Adipocyte (in vitro differentiated cells): ENCODE data around the gene PDXK.

Experiments
- DNase-seq: peaks from one replicate; pipeline ENCODE4 v3.0.0-alpha.2; 2015; ENCODE audit warnings: low read depth
- H3K27me3 ChIP-seq: replicated peaks from 2 replicates; pipeline ENCODE4 v1.7.0; 2013; ENCODE audit warnings: mild to moderate bottlenecking, low read length, moderate library complexity; ENCODE audit not compliant: control insufficient read depth, insufficient read depth
- H3K36me3 ChIP-seq: 2 replicates; pipeline ENCODE4 v1.7.0; 2013; ENCODE audit warnings: low read length, mild to moderate bottlenecking, moderate library complexity; ENCODE audit not compliant: control insufficient read depth, insufficient read depth, severe bottlenecking
- H3K4me1 ChIP-seq: 2 replicates; pipeline ENCODE4 v1.7.0; 2013; ENCODE audit warnings: mild to moderate bottlenecking, low read length, moderate library complexity; ENCODE audit not compliant: control insufficient read depth, insufficient read depth
- H3K4me3 ChIP-seq: 2 replicates; pipeline ENCODE4 v1.7.0; 2013; ENCODE audit warnings: mild to moderate bottlenecking, low read length, moderate library complexity
- H3K9ac ChIP-seq: 2 replicates; pipeline ENCODE4 v1.7.0; 2013; ENCODE audit warnings: mild to moderate bottlenecking, low read length, moderate library complexity
- H3K9me3 ChIP-seq: 2 replicates; pipeline ENCODE4 v1.7.0; 2013; ENCODE audit warnings: mild to moderate bottlenecking, low read length, moderate library complexity; ENCODE audit not compliant: control insufficient read depth

PDXK gene

DNA sequence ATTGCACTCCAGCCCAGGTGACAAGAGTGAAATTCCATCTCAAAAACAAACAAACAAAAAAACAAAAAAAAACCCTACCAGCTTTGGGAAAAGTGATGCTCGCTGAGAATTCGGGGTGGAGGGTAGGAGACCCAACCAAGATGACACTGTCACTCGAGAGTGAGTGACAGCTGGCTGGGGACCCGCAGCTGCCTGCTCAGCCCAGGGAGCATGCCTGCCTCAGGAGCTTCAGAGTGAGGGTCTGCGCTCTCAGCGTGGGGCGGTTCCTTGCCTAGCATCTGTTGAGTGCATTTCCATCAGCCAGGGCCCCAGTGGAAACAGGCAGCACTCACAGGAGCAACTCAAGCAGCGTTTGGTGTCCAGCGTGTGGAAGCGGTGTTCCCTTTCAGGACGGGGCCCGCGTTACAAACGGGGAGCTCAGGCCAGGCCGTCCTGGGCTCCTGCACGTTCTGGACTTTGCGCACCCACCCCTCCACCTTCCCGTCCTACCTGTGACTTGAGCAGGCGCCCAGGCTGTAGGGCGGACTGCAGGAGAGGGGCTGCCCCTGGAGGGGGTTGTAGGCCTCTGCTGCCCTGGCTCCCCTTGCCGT lies 51.2 kb downstream of the PDXK start:
- Histone ChIP-seq H3K4me1 (peaks cover 30% of the 10 kb centered on the region), H3K4me3 (no peak overlapping the region), H3K27me3 (no peaks in the 10 kb centered on the region), H3K9me3 (no peaks in the 10 kb centered on the region), H3K9ac (no peak overlapping the region), H3K36me3 (peaks cover 23% of the 10 kb centered on the region)
- no peak for DNase-seq

DNA sequence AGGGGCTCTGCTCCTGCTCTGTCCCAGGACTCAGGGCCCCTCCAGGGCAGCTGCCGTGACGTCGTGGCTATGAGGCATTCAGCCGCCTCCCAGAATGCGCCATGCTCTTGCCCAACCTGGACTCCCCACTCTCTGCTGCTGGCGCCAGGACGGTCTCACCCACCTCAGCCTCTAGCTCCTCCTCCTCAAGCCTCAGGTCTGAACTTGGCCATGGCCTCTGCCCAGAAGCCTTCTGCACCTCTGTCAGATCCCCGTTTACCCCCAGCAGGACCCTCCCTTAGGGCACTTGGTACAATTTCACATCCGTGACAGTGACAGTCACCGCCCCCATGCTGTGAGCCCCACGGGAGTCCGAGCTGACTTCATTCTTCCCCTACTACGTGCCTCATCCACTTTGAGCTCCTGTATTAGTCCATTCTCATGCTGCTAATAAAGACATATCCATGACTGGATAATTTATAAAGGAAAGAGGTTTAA lies 52.3 kb downstream of the PDXK start:
- no peak for DNase-seq
- no peak overlapping the region for H3K4me3 ChIP-seq
- no peak overlapping the region for H3K9ac ChIP-seq
- H3K27me3 ChIP-seq: no peaks in the 10 kb centered on the region
- peaks cover 29% of the 10 kb centered on the region for H3K4me1 ChIP-seq
- H3K36me3 ChIP-seq: peaks cover 23% of the 10 kb centered on the region
- H3K9me3 ChIP-seq: no peaks in the 10 kb centered on the region

DNA sequence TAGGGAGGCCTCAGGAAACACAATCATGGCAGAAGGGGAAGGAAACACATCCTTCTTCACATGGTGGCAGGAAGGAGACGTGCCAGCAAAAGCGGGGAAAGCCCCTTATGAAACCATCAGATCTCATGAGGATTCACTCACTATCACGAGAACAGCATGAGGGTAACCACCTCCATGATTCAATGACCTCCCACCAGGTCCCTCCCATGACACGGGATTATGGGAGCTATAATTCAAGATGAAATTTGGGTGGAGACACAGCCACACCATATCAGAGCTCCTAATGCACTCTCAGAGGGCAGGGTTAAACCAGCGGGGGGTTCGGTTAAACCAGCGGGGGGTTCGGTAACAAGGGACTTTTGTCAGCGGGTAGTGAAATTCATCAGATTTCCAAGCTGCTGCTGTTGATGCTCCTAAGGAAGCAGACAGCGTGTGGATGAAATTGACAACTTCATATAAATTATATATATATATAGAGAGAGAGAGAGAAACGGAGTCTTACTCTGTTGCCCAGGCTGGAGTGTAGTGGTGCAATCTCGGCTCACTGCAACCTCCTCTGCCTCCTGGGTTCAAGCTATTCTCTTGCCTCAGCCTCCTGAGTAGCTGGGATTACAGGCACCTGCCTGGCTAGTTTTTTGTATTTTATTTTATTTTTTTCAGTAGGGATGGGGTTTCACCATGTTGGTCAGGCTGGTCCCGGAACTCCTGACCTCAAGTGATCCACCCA lies 52.9 kb downstream of the PDXK start:
- peaks cover 29% of the 10 kb centered on the region for H3K4me1 ChIP-seq
- H3K4me3 ChIP-seq: no peak overlapping the region
- H3K9me3 ChIP-seq: no peaks in the 10 kb centered on the region
- no peak overlapping the region for H3K9ac ChIP-seq
- H3K27me3 ChIP-seq: no peaks in the 10 kb centered on the region
- DNase-seq: no peak
- H3K36me3 ChIP-seq: peaks cover 23% of the 10 kb centered on the region

DNA sequence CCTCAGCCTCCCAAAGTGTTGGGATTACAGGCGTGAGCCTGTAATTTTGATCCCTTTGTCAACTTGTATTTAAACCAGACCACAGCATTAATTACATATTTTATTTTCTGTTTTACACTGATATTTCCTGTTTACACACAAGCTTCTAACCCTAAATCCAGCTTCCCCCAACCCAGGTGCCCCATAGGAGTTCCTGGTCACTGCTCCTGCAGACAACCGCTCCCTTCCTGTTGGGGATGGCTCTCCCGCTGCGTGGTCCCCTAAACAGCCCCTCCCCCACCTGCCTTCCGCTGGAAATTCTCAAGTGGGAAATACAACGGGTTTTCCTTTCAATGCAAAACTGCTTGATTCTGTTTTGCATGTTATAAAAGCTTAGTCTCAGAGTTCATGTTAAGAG lies 53.5 kb downstream of the PDXK start:
- no peak overlapping the region for H3K9ac ChIP-seq
- H3K9me3 ChIP-seq: no peaks in the 10 kb centered on the region
- H3K27me3 ChIP-seq: no peaks in the 10 kb centered on the region
- H3K4me3 ChIP-seq: no peak overlapping the region
- H3K4me1 ChIP-seq: peaks cover 28% of the 10 kb centered on the region
- H3K36me3 ChIP-seq: peaks cover 23% of the 10 kb centered on the region
- DNase-seq: no peak

DNA sequence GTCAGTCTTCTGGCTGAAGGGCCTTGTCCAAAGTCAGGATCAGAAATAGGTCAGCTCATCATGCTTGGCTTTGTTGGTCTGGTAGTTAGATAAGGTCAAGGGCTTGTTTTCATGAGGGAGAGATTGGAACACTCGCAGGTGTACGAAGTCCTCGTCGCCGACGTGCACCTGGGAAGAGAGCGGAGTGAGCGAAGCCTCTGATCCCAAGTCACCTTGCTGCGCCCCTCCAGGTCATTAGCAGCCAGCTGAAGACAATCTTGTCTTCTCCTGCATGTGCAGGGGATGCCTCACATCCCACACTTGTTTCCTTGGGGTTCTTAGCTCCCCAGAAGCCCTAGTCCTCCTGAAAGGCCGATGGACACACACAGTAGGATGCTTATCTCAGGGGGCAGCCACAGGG lies 55.2 kb downstream of the PDXK start:
- peaks cover 23% of the 10 kb centered on the region for H3K36me3 ChIP-seq
- no peaks in the 10 kb centered on the region for H3K27me3 ChIP-seq
- H3K9me3 ChIP-seq: no peaks in the 10 kb centered on the region
- no peak overlapping the region for H3K9ac ChIP-seq
- H3K4me1 ChIP-seq: peaks cover 14% of the 10 kb centered on the region
- peak overlapping the region; percentile 96 for H3K4me3 ChIP-seq
- no peak for DNase-seq

DNA sequence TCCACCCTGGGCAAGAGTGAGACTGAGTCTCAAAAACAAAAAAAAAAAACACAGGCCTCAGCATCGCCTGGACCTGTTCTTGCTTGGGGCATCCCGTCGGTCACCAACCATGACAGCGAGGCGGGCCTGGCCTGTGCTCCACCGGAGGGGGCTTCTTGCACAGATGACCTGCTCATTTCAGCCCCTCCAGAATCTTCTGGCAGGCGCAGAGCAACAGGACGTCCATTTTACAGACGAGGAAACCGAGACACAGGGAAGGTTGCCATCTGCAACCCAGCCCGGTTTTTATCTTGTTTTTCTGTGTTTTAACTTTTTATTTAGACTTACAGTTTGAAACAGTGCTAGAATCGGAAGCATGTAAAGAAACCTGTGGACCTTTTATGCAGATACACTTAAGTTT lies 56.3 kb downstream of the PDXK start:
- no peak for DNase-seq
- Histone ChIP-seq H3K4me3 (peak overlapping the region; percentile 96), H3K27me3 (no peaks in the 10 kb centered on the region)

DNA sequence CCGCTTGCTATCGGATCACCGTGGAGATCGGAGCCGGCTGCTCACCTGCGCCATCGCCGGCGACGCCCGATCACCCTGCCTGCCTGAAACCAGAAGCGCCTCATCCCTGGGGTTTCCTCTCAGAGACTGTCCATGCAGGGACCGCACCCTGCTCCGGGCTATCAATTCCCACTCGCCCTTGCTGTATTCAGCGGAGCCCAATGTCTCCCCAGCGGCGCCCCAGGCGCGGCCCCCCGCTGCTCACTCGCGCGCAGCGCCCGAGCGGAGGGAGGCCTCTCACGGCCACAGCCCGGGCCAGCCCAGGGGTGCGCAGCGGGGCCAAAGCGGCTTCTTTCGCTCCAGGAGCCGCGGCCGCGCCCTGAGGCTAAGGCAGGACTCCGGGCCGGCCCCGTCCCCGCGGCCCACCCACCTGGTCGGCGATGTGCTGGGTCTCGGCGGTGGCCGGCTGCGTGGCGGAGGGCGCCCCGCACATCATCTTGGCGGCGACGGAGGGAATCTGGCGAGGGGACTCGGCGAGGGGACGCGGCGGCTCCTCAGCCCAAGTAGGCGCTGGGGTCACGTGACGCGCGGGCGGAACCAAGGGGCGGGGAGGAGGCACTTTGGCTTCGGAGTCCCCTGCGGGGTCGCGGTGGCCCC lies 57.0 kb downstream of the PDXK start, which contains the start of gene CSTB:
TSS of gene CSTB (minus strand) at position 514 of the 636 bp plus-strand sequence. CDS start at position 475, 39 bp downstream.
- H3K4me3 ChIP-seq: peak within 1 kb of the TSS; percentile 96
- peak; percentile 88 for DNase-seq
- H3K9ac ChIP-seq: peak within 1 kb of the TSS; percentile 97
- no peaks in the 10 kb centered on the region for H3K9me3 ChIP-seq
- peaks cover 23% of the 10 kb centered on the region for H3K36me3 ChIP-seq
- H3K27me3 ChIP-seq: no peaks in the 10 kb centered on the region
- peaks cover 14% of the 10 kb centered on the region for H3K4me1 ChIP-seq

More for the DNA sequence above, 56.3 kb downstream of the PDXK start:
- H3K9ac ChIP-seq: peak overlapping the region; percentile 97
- peaks cover 14% of the 10 kb centered on the region for H3K4me1 ChIP-seq
- peaks cover 23% of the 10 kb centered on the region for H3K36me3 ChIP-seq
- H3K9me3 ChIP-seq: no peaks in the 10 kb centered on the region

DNA sequence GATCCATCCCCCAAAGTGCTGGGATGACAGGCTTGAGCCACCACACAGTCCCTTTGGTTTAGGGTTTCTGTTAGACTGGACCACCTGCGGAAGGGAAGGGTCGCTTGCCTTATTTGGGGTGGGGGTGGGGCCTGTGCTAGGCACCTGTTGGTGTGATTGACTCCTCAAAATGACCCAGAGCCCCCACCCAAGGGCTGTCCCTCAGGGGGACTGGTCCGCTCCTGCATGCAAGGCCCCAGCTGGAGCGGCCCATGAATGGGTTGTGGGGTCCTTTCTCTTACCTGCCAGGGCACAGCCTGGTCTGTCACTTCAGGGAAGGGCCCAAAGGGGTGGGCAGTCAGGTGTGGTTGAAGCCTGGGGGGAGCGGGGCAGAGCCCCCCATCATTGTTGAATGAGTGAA lies 59.0 kb downstream of the PDXK start:
- no peak for DNase-seq
- Histone ChIP-seq H3K9me3 (no peaks in the 10 kb centered on the region), H3K4me3 (no peak overlapping the region), H3K36me3 (peaks cover 17% of the 10 kb centered on the region), H3K4me1 (peaks cover 17% of the 10 kb centered on the region), H3K27me3 (no peaks in the 10 kb centered on the region), H3K9ac (no peak overlapping the region)

DNA sequence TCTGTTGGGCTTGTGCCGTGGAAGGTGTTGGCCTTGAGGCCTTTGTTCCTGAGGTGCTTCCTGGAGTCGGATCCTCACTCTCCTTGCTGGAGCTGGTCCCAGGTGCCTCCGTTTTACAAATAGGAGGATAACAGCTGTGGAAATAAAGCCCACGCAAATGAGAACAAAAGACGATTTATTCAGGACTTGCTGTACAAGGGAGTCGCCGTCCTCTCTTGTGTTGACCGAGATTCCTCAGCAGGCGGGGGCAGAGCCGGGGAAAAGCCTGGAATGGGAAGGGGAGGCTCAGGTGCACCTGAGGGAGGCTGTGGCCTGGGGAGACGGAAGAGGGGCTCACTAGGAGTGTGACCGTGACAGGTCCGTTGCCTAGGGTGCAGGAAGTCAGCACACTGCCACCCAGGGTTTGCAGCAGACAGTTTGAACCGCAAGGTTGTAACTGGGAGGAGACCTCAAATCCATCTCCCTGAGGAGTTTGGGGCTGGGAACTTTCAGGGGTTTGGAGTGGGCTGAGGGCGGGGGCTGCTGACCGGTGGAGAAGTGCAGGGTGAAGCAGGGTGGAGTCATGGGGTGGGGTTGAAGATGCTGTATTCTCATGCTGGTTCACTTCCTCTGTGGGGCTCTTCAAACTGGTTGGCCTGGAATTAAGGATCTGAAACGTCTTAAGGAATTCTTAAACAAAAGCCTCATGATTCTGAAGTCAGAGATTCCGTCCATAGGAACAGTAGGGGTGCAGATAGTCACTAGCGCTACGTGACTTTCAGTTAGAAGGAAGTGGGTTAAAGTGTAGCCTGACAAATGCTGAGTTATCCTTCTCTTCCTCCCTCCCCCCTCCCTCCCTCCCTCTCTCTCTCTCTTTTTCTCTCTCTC lies 59.8 kb downstream of the PDXK start:
- no peaks in the 10 kb centered on the region for H3K27me3 ChIP-seq
- peaks cover 24% of the 10 kb centered on the region for H3K4me1 ChIP-seq
- H3K9ac ChIP-seq: no peak overlapping the region
- no peaks in the 10 kb centered on the region for H3K9me3 ChIP-seq
- H3K36me3 ChIP-seq: peaks cover 9% of the 10 kb centered on the region
- DNase-seq: no peak
- no peak overlapping the region for H3K4me3 ChIP-seq

DNA sequence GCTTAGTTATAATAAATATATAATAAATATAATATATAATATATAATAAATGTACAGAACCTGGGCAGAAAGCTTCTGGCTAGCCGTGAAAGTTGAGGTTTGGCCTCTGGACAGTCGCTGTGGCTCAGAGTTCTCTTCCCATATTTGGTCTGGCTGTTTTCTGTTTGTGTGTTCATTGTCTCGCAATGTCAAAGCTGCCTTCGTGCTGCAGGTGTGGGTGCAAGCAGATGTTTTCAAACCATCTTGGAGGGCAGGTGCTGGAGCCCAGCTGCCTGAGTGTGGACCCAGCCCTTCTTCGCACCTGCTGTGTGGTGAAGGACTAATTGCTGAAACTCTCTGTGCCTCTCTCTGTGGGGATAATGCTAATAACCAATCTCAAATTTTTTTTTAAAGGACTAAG lies 60.7 kb downstream of the PDXK start:
- no peak overlapping the region for H3K9ac ChIP-seq
- no peaks in the 10 kb centered on the region for H3K36me3 ChIP-seq
- H3K9me3 ChIP-seq: no peaks in the 10 kb centered on the region
- no peak for DNase-seq
- peaks cover 20% of the 10 kb centered on the region for H3K4me1 ChIP-seq
- no peak overlapping the region for H3K4me3 ChIP-seq
- no peaks in the 10 kb centered on the region for H3K27me3 ChIP-seq

DNA sequence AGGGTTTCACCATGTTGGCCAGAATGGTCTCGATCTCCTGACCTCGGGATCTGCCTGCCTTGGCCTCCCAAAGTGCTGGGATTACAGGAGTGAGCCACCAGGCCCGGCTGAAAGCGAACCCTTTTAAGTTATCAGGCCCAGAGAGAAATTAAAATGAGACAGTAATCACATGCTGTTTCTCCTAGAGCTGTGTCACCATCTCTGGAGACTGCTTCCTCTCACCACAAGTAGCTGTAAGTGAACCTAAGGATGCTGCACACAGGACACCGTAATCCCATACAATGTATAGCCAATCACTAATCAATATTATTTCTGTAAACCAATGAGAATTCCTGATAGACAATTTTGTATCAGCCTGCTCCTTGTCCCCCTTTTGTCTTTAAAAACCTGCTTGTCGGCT lies 62.9 kb downstream of the PDXK start:
- DNase-seq: no peak
- H3K36me3 ChIP-seq: no peaks in the 10 kb centered on the region
- H3K4me3 ChIP-seq: no peak overlapping the region
- H3K9me3 ChIP-seq: no peaks in the 10 kb centered on the region
- H3K27me3 ChIP-seq: no peaks in the 10 kb centered on the region
- H3K4me1 ChIP-seq: peaks cover 14% of the 10 kb centered on the region
- no peak overlapping the region for H3K9ac ChIP-seq
